Astrocyte of the cerebellum (primary cell): Measurements from ENCODE around the gene CEP72.

Source experiments
- DNase-seq: peaks from one replicate; pipeline ENCODE4 v3.0.0-alpha.2; 2011; ENCODE audit warnings: low read depth
- H3K4me3 ChIP-seq: 2 replicates; pipeline ENCODE4 v1.5.1; 2011; ENCODE audit warnings: mild to moderate bottlenecking, low read depth, low read length, moderate library complexity
- in situ Hi-C: cut with HindIII; loops from 2 replicates; pipeline ENCODE4 v1.10.0; 2017; ENCODE audit warnings: low sequenced_read_pairs
- TF ChIP-seq, protein P1 (sequence below): IDR thresholded peaks from 2 replicates; pipeline ENCODE4 v1.5.1; 2012; ENCODE audit warnings: low read length, low read depth, moderate library complexity, mild to moderate bottlenecking; ENCODE audit errors: missing control alignments

The CEP72 gene

DNA sequence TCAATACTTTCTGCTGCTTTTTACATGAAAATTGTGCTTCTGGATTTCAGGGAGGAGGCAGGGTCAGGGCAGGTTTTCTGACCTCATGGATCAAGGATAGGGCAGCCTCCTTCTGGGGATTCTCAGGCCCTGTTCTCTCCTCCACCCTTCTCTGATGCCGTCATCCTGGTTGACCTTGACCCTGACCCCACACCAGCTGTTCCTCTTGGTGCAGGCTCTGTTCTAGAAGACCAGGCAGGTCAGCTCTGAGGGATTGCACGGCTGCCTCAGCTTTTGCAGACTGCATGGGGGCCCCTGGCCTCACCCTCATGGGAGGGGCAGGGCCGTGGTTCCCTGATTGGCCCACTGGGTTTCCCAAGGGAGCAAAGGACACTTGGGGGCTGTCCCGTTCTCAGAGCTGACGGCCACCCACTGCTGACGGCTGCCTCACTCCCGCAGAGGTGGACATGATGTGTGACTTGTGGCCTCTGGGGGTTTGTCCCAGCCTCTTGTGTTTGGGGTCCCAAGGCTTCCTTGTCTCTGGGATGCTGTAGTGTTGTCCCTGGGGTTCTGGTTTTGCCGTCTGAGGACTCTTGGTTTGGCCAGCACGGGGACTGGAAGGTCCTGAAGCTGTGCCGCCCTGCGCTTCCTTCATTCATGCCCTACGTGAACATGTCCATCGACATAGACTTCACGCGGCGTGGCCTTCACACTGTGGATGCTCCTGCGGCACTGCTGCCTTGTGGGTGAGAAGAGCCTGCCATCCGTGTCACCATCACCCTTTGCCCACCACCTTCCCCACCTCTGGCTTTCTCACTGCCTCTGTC is 34.5 kb downstream of the CEP72 start:
- TF ChIP-seq, protein P1, sequence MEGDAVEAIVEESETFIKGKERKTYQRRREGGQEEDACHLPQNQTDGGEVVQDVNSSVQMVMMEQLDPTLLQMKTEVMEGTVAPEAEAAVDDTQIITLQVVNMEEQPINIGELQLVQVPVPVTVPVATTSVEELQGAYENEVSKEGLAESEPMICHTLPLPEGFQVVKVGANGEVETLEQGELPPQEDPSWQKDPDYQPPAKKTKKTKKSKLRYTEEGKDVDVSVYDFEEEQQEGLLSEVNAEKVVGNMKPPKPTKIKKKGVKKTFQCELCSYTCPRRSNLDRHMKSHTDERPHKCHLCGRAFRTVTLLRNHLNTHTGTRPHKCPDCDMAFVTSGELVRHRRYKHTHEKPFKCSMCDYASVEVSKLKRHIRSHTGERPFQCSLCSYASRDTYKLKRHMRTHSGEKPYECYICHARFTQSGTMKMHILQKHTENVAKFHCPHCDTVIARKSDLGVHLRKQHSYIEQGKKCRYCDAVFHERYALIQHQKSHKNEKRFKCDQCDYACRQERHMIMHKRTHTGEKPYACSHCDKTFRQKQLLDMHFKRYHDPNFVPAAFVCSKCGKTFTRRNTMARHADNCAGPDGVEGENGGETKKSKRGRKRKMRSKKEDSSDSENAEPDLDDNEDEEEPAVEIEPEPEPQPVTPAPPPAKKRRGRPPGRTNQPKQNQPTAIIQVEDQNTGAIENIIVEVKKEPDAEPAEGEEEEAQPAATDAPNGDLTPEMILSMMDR: no peak
- in situ Hi-C loops: no loop called here
- no peak for DNase-seq
- no peak overlapping the region for H3K4me3 ChIP-seq

DNA sequence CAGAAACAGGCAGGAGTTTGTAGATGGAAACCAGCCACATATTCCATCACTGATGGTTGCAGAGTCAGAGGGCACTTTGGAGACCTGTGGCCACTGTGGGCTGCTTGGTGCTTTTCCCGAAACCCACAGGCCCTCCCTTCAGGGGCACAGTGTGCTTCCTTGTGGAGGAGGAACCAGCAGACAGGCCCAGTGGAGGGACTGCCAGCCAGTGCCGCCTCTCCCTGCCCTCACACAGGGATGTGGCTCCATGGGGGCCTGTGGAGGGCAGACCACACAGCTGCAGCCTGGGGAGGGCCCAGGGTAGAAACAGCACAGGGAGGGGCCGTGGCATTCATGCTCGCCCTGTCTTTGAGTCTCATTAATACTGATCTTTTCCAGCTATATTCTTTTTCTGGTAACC is 35.2 kb downstream of the CEP72 start:
- H3K4me3 ChIP-seq: no peak overlapping the region
- DNase-seq: no peak
- in situ Hi-C loops: no loop called here
- TF ChIP-seq, protein P1: no peak

DNA sequence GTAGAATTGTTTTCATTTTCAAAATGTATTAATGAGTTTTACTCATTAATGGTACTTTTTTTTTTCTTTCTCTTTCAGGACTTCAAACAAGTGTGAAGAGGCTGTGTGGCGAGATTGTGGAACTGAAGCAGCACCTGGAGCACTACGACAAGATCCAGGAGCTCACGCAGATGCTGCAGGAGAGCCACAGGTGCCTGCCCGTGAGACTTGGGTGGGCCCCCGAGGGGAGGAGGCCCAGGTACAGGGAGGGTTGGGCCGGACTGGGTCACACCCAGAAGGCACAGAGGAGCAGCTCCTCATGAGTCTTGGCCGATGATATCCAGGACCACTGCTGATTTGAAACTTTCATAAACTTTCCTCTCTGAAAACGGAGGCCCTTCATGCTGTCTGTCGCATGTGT is 35.6 kb downstream of the CEP72 start:
- no peak for DNase-seq
- in situ Hi-C loops: no loop called here
- TF ChIP-seq, protein P1: no peak
- no peak overlapping the region for H3K4me3 ChIP-seq

DNA sequence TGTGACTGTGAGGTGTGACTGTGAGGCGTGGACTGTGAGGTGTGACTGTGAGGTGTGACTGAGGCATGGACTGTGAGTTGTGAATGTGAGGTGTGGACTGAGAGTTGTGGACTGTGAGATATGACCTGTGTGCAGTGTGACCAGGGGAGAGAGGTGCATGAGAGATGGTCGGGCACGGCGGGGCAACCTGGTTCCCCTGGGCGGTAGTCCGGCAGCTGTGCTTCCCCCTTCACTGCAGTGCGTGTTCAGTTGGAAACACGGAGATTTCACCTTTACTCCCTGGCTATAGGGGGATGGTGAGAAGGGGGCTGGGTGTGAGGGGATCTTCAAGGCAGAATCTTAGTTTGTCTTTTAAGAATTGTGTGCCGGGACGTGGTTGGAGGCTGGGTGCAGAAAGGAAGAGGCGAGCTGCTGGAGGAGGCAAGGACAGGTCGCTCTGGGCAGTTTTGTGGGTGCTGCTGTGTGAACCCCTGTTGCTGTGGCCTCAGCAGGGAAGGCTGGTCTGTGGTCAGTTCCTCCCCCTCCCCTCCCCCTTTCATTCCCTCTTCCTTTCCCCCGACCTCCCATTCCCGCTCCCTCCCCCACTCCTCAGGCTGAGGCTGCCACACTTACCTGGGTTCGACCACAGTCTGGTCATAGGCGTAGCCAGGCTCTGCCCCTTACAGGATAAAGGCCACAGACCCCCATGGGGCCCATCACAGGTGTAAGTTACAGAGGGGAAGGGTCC is 39.3 kb downstream of the CEP72 start:
- no peak for DNase-seq
- in situ Hi-C loops: no loop called here
- TF ChIP-seq, protein P1: no peak
- no peak overlapping the region for H3K4me3 ChIP-seq

DNA sequence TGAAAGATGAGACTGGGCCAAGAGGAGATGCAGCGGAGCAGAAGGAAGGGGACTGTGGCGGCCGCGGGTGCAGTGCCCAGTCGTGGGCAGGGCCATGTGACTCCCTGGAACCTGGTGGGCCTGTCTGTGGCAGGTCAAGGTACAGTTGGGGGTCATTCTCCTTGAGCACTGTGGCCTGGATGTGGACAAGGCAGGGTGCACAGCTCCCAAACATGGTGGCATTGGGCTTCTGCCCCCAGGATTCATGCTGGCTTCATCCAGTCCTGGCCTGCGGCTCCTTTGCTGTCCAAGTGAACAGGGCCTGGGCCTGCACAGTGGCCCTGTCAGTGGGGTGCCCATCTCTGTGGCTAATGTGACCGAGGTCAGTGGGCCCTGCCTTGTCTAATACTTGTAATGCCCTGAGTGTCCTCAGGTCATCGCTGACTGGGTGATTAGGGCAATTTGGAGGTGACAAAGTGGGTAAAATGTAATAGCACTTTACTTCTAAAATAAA is 39.9 kb downstream of the CEP72 start:
- TF ChIP-seq, protein P1: no peak
- no peak overlapping the region for H3K4me3 ChIP-seq
- in situ Hi-C loops: no loop called here
- no peak for DNase-seq

DNA sequence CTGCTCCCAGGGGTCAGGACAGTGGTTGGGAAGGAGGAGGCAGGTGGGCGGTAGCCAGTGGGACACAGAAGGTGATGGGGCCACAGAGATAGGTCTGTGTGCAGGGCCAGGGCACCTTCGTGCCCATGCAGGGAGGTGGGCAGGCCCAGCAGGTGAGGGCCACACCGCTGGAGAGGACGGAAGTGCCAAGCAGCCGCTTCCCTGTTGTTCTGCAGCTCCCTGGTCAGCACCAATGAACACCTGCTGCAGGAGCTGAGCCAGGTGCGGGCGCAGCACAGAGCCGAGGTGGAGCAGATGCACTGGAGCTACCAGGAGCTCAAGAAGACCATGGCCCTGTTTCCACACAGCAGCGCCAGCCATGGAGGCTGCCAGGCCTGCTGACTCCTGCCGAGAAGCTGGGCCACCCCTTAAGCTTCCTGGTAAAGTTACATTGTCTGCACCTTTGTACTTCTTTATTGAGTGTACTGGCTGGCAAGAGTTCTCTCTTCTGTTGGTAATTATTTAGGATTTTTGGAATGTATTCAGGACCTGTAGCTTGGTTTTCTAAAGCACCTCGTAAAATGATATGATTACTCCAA is 40.7 kb downstream of the CEP72 start:
- in situ Hi-C loops: no loop called here
- TF ChIP-seq, protein P1: no peak
- no peak overlapping the region for H3K4me3 ChIP-seq
- DNase-seq: no peak
